Measurements from ENCODE around the gene THNSL1. TPM values are rescaled to one million over a fixed set of nuclear protein-coding genes. Genes with fewer than 3 reads are reported as not detected.
A peak's percentile ranks its signal among the peaks of the same experiment; 100 is the strongest.

Gene THNSL1
- total RNA-seq, 1 donor, result 3.5 TPM

DNA sequence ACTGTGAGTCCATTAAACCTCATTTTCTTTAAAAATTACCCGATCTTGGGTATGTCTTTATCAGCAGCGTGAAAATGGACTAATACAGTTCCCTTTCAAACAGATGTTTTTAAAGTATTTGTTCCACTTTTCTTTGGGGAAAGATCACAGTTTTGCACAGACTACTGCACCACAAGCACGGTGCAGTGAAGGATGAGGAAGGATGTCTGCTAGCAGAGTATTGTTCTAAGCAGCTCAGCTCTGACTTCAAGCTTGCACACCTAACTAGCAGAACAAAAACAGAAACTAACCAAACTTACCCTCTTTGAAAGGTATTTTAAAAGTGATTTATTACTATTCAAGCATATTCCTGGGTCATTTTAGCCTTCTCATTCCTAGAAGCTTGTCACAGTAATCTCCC is 20.0 kb downstream of the THNSL1 start:
- no peak overlapping the region for H3K4me3 ChIP-seq (ENCODE audit: low read depth, low read length)
- no peak for DNase-seq (ENCODE audit: low read depth)
- TF ChIP-seq, protein P1, sequence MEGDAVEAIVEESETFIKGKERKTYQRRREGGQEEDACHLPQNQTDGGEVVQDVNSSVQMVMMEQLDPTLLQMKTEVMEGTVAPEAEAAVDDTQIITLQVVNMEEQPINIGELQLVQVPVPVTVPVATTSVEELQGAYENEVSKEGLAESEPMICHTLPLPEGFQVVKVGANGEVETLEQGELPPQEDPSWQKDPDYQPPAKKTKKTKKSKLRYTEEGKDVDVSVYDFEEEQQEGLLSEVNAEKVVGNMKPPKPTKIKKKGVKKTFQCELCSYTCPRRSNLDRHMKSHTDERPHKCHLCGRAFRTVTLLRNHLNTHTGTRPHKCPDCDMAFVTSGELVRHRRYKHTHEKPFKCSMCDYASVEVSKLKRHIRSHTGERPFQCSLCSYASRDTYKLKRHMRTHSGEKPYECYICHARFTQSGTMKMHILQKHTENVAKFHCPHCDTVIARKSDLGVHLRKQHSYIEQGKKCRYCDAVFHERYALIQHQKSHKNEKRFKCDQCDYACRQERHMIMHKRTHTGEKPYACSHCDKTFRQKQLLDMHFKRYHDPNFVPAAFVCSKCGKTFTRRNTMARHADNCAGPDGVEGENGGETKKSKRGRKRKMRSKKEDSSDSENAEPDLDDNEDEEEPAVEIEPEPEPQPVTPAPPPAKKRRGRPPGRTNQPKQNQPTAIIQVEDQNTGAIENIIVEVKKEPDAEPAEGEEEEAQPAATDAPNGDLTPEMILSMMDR (IDR thresholded peaks at IDR 0.05; ENCODE audit: insufficient read depth, low read depth, low read length), result no peak

DNA sequence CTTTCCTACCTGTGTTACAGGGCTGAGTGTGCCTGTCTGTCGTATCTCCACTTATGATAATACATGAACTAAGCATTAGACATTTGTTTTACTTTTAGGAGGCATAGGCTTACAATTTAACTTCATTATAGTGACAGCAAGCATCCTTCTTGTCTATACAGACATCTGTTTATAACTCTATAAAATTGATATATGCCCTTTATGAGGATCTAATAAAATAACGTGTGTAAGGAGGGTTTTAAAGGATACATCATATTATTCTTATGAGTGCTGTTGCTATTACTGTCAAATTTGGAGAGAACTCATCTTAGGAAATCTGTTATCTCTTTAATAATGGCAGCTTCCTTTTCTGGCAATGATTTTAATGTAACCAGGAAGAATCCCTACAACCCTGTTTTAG is 21.9 kb downstream of the THNSL1 start:
- no peak for DNase-seq (ENCODE audit: low read depth)
- TF ChIP-seq, protein P1 (IDR thresholded peaks at IDR 0.05; ENCODE audit: insufficient read depth, low read depth, low read length), result no peak
- no peak overlapping the region for H3K4me3 ChIP-seq (ENCODE audit: low read depth, low read length)

DNA sequence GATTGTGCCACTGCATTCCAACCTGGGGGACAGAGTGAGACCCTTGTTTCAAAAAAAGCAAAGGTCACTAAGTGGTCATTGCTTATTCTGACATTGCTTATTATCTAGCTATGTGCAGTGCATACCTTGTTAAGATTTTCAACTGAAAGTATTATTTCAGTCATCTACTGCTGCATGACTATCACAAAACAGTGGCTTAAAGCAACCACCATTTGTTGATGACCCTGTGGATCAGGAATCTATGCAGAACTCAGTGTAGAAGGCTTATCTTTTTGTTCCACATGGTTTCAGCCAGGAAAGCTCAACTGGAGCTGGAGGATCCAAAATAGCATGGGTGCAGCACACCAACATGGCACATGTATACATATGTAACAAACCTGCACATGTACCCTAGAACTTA is 23.1 kb downstream of the THNSL1 start:
- no peak for DNase-seq (ENCODE audit: low read depth)
- no peak overlapping the region for H3K4me3 ChIP-seq (ENCODE audit: low read depth, low read length)
- TF ChIP-seq, protein P1 (IDR thresholded peaks at IDR 0.05; ENCODE audit: insufficient read depth, low read depth, low read length), result no peak

DNA sequence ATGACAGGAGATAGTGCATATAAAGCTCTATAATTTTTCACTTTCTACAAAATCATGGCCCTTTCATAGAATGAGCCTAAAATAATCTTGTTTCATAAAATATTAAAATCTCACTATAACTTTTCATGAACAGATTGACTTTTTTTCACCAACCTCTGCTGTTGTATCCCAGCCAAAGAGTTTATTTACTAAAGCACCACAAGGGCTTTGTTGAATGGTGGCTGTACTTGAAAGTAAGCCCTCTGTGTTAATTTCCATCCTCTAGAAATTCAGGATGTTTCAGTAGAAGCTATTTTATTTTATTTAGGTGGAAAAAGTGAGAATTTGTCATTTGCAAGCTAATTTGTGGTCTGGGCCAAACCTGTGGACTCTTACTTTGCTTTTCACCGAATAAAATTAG is 30.2 kb downstream of the THNSL1 start:
- TF ChIP-seq, protein P1 (IDR thresholded peaks at IDR 0.05; ENCODE audit: insufficient read depth, low read depth, low read length), result no peak
- DNase-seq (ENCODE audit: low read depth), result no peak
- H3K4me3 ChIP-seq (ENCODE audit: low read depth, low read length), result no peak overlapping the region

DNA sequence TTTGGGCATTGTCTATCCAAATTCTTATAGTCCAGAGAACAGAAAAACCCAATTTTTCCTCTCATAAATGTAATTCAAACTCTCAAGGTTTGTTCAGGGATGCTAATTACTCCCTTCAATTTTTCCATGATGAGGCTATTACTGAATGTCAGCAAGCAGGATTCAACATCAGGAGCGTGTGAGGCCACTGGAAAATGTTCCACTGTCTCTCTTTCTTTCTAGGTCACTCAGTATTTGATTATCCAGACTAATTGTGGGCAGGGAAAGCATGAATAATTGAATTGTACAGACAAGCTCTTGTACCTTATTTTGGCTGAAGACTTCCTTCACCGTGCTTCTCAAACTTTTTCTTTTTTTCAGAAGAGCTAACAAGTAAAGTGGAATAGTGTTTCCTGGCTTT is 30.7 kb downstream of the THNSL1 start:
- TF ChIP-seq, protein P1 (IDR thresholded peaks at IDR 0.05; ENCODE audit: insufficient read depth, low read depth, low read length), result no peak

DNA sequence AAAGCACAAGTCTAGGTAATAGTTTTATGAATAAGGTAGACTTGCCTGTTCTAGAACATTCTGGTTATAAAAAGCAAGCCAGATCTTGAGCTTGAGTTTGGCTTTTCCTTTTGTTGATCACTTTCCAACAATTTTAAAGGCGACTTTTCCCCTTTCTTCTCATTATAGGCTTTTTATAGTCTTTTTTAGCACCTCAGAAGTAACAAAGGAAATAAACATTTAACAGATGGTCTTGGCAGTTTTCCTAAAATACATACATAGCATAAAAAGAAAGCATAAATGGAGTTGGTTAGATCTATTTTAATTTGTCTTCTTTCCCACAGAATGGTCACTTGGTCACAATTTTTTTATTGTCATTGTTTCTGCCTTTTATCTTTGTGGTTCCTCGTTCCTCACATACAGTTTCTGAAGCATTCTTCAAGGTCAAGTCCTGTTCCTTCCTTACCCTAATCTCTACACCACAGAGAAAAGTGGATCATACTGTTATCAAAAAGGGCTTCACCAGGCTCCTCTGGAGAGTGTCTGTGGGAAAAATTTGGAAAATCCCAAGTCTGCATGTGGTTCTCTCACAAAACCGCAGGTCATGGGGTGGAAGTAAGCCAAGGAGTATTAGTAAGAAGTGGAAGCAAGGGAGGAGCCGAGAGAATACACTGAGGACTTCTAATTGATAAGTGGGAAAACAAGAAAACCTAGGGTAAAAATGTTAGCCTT is 31.3 kb downstream of the THNSL1 start:
- peak; percentile 90 for DNase-seq (ENCODE audit: low read depth)
- TF ChIP-seq, protein P1 (IDR thresholded peaks at IDR 0.05; ENCODE audit: insufficient read depth, low read depth, low read length), result no peak
- no peak overlapping the region for H3K4me3 ChIP-seq (ENCODE audit: low read depth, low read length)

More for the DNA sequence above, 30.7 kb downstream of the THNSL1 start:
- DNase-seq (ENCODE audit: low read depth), result no peak
- no peak overlapping the region for H3K4me3 ChIP-seq (ENCODE audit: low read depth, low read length)

DNA sequence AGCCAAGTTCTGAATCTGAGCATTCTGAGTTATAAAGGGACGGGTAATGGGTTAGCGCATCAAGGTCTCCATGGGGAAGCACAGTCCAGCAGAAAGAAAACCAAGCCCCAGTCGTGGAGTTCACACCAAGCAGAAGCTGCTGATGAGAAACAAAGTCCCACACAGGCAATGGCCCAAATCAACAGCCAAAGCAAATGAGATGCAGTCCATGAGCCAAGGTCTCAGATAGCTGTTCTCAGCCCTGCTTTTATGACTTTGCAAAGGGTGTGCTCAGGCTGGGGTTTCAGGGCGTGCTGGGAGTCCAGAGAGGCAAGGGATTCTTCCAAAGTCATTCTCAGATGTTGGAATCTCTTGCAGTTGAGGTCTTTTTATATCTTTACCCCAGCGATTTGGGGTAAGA is 32.0 kb downstream of the THNSL1 start:
- TF ChIP-seq, protein P1 (IDR thresholded peaks at IDR 0.05; ENCODE audit: insufficient read depth, low read depth, low read length), result no peak
- no peak for DNase-seq (ENCODE audit: low read depth)
- no peak overlapping the region for H3K4me3 ChIP-seq (ENCODE audit: low read depth, low read length)
